Stomach (tissue), 9 donors: ENCODE data around the gene CDK2AP2. TPM values are rescaled to one million over a fixed set of nuclear protein-coding genes. Genes with fewer than 3 reads are reported as not detected.

ENCODE experiments used
- DNase-seq, 2 donors: peaks; one replicate each; pipeline versions ENCODE4 v3.0.0 to v3.0.0-alpha.2; 2013 to 2019
- H3K27ac ChIP-seq, 5 donors: fragments of 200-600 bp in 4 of 5; sonication (generic) in 4 of 5; one replicate each; pipeline ENCODE4 v1.5.1; 2013 to 2019; ENCODE audit warnings: mild to moderate bottlenecking in 1 of 5, moderate library complexity in 1 of 5
- H3K27me3 ChIP-seq, 3 donors: fragments of 200-600 bp; sonication (generic); one replicate each; pipeline ENCODE4 v1.5.1; 2017 to 2019; ENCODE audit warnings: mixed run types in 1 of 3
- H3K36me3 ChIP-seq, 4 donors: fragments of 200-600 bp; sonication (generic); 1 replicate in 3 of 4; 2 replicates in 1 of 4; pipeline ENCODE4 v1.5.1; 2016 to 2019
- H3K4me1 ChIP-seq, 4 donors: fragments of 200-600 bp; sonication (generic); one replicate each; pipeline ENCODE4 v1.5.1; 2016 to 2019
- H3K4me3 ChIP-seq, 4 donors: fragments of 200-600 bp; sonication (generic) in 3 of 4; one replicate each; pipeline ENCODE4 v1.5.1; 2016 to 2019; ENCODE audit warnings: mild to moderate bottlenecking in 1 of 4
- H3K9me3 ChIP-seq, 4 donors: fragments of 200-600 bp; sonication (generic); one replicate each; pipeline ENCODE4 v1.5.1; 2016 to 2019
- EP300 ChIP-seq: sonication (generic); formaldehyde crosslinking; IDR thresholded peaks from one replicate; pipeline ENCODE4 v1.6.1; 2017; ENCODE audit warnings: antibody characterized with exemption
- POLR2A ChIP-seq, 4 donors: fragments of 450-650 bp; IDR thresholded peaks; one replicate each; pipeline ENCODE4 v1.6.1; 2016; ENCODE audit warnings: antibody characterized with exemption in 4 of 4, control low read depth in 2 of 4, mild to moderate bottlenecking in 1 of 4, moderate library complexity in 1 of 4
- POLR2AphosphoS5 ChIP-seq, 3 donors: sonication (generic); formaldehyde crosslinking; IDR thresholded peaks; one replicate each; pipeline ENCODE4 v1.6.1; 2016; ENCODE audit warnings: antibody characterized with exemption in 3 of 3
- WGBS, 5 donors: extraction: QIAGEN DNeasy Blood & Tissue Kit in 3 of 5; methylation state at CpG; one replicate each; pipeline versions ENCODE4 v1.1.5 to v1.1.7; 2013 to 2018; 5-methylcytosine and 5-hydroxymethylcytosine counted together
- intact Hi-C: fragments of 100-400 bp; cut with DNase I; formaldehyde crosslinking; loops from one replicate; pipeline ENCODE4 v1.15.1; 2023; ENCODE audit warnings: low total_unique reads
- polyA plus RNA-seq, 3 donors: library from polyadenylated mRNA; stranded (reverse); fragments of 200-250 nt; gene quantifications; one replicate each; pipeline ENCODE4 v1.2.3, GENCODE V29; 2013
- total RNA-seq, 5 donors: library from RNA; depleted of rRNA; stranded (reverse); fragments of >200 nt; gene quantifications; one replicate each; pipeline versions ENCODE4 v1.1.0 to v1.2.3, GENCODE V29; 2014 to 2016
- TF ChIP-seq, protein P1 (sequence below), 7 experiments: fragments of 450-650 bp in 4 of 7; fragments of 200-600 bp in 3 of 7; sonication (generic) in 3 of 7; IDR thresholded peaks; one replicate each; pipeline ENCODE4 v1.5.1; 2016 to 2019; ENCODE audit warnings: antibody characterized with exemption in 7 of 7, control low read depth in 2 of 7, mild to moderate bottlenecking in 1 of 7
- donor health status: healthy with polysubstance abuse.
- donor health status: Bipolar disorder and iron deficiency.
- donor health status: healthy.

Gene CDK2AP2
- total and polyA plus RNA-seq, 8 donors: 8.3 to 95.9 (median 62.3) TPM

DNA sequence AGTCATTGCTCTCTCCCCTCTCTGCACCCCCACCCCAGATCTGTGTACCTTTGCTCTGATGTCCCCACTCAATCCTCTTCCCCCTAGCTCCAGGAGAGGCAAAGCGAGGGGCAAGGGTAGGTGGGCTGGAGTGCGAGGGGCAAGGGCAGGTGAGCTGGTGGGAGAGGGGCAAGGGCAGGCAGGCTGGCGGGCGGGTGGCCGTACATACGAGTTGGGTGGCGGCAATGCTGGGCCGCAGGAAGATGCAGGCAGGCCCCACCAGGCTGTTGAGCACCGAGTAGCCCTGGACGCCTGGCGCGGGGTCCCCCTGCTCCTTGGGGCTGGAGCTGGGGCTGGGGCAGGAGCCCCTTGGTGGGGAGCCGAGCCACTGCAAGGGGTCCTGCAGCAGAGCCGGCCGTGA is 14.4 kb upstream of the CDK2AP2 start:
- no peaks in the 10 kb centered on the region for H3K9me3 ChIP-seq
- peaks cover 0 to 36% (median 0%) of the 10 kb centered on the region in 3 donors for H3K27me3 ChIP-seq
- intact Hi-C loops: no loop called here
- H3K27ac ChIP-seq: no peak overlapping the region
- H3K36me3 ChIP-seq: no peaks in the 10 kb centered on the region
- H3K4me3 ChIP-seq: no peak overlapping the region
- TF ChIP-seq EP300 (no peak), POLR2A (IDR thresholded peaks at IDR 0.05) (no peak), POLR2AphosphoS5 (IDR thresholded peaks at IDR 0.05) (no peak)
- TF ChIP-seq, protein P1, sequence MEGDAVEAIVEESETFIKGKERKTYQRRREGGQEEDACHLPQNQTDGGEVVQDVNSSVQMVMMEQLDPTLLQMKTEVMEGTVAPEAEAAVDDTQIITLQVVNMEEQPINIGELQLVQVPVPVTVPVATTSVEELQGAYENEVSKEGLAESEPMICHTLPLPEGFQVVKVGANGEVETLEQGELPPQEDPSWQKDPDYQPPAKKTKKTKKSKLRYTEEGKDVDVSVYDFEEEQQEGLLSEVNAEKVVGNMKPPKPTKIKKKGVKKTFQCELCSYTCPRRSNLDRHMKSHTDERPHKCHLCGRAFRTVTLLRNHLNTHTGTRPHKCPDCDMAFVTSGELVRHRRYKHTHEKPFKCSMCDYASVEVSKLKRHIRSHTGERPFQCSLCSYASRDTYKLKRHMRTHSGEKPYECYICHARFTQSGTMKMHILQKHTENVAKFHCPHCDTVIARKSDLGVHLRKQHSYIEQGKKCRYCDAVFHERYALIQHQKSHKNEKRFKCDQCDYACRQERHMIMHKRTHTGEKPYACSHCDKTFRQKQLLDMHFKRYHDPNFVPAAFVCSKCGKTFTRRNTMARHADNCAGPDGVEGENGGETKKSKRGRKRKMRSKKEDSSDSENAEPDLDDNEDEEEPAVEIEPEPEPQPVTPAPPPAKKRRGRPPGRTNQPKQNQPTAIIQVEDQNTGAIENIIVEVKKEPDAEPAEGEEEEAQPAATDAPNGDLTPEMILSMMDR (IDR thresholded peaks at IDR 0.05): no peak
- H3K4me1 ChIP-seq: no peaks in the 10 kb centered on the region
- WGBS, 5 donors: 76 to 93% (median 93%) methylated on average over 9 to 15 of the region's 15 CpGs
- no peak for DNase-seq

DNA sequence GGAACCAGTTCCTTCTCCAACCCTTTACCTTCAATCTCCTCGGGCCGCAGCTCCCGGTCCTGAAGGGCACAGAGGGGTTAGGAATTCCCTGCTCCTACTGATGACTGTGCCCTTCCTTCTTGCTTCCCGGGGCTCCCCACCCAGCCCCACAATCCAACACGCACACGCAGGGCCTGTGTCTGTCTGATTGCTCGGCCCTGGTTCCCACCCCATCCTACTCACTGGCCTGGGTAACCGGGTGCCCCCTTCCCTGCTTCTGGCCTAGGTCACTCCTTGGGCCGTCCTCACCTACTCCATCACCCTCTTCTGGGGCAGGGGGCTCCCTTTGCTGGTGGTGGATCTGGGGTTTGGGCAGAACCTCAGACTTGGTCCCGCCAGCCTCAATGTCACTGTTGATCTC is 14.0 kb upstream of the CDK2AP2 start:
- Histone ChIP-seq H3K27me3 (peaks cover 0 to 36% (median 0%) of the 10 kb centered on the region in 3 donors), H3K4me1 (no peaks in the 10 kb centered on the region), H3K27ac (no peak overlapping the region), H3K36me3 (no peaks in the 10 kb centered on the region), H3K9me3 (no peaks in the 10 kb centered on the region), H3K4me3 (no peak overlapping the region)
- no peak for DNase-seq
- TF ChIP-seq POLR2A (IDR thresholded peaks at IDR 0.05) (no peak), POLR2AphosphoS5 (IDR thresholded peaks at IDR 0.05) (no peak), EP300 (no peak)
- TF ChIP-seq, protein P1 (IDR thresholded peaks at IDR 0.05): no peak
- intact Hi-C loops: no loop called here
- 75 to 84% (median 80%) methylated on average over 10 of the region's 10 CpGs for WGBS, 5 donors

DNA sequence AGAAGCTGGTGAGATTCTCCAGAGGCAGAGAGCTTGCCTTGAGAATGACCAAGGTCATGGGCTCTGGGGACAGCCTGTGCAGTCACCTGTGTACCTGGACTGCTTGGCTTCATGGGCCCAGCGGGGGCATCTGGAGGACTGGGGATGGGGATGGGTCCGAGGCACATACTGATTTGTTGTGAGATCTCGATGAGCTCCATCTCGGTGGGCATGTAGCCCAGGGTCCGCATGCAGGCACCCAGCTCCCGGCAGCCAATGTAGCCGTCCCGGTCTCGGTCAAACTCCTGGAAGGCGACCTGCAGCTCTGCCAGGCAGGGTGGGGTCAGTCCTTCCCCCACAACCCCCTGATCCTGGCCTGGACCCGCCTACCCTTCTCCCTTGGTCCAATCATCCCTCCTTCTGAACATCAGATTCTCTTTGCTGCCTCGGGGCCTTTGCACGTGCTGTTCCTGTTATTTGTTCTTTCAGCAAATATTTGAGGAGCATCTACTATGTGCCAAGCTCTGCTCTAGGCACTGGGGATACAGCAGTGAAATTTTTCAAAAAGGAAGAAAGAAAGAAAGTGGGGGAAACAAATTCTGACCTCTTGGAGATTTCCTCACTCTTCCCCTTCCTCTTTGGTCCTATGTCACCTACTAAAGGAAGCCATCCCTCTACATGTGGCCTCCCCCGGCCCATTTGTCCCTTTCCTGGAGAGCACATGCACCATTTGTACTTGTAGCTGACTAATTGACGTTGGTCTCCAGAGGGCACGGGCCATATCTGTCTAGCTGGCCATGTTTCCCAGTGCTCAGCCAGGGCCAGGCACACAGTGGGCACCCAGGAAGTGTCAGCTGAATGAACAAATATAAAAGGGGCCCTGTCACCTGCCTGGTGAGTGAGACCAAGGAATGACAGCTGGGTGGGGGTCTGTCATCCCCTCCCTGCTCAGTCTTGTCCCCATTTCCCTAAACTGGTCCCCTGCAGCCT is 13.2 kb upstream of the CDK2AP2 start:
- no peaks in the 10 kb centered on the region for H3K36me3 ChIP-seq
- H3K4me3 ChIP-seq: no peak overlapping the region
- intact Hi-C loops: no loop called here
- H3K9me3 ChIP-seq: no peaks in the 10 kb centered on the region
- no peak for TF ChIP-seq EP300
- TF ChIP-seq, protein P1 (IDR thresholded peaks at IDR 0.05): no peak
- no peak for TF ChIP-seq POLR2A (IDR thresholded peaks at IDR 0.05)
- no peak for TF ChIP-seq POLR2AphosphoS5 (IDR thresholded peaks at IDR 0.05)
- H3K4me1 ChIP-seq: no peaks in the 10 kb centered on the region
- WGBS, 5 donors: 79 to 90% (median 86%) methylated on average over 16 of the region's 16 CpGs
- H3K27ac ChIP-seq: no peak overlapping the region
- peaks cover 0 to 40% (median 0%) of the 10 kb centered on the region in 3 donors for H3K27me3 ChIP-seq
- DNase-seq: no peak

DNA sequence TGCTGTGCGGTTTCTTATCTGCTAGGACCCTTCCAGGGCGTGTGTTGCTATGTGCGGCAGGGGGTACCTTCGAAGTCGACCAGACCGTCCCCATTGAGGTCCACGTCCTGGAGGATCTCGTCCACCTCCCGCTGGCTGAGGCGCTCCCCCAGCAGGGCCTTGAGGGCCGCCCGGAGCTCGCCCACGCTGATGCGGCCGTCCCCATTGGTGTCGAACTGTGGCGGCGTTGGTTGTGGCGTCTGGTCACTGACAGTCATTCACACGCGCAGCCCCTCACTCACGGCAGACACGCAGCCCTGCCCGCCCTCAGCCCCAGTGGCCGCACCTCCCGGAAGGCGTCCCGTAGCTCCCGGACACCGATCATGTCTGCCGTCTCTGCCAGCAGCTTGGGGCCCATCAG is 11.8 kb upstream of the CDK2AP2 start:
- no peak overlapping the region for H3K27ac ChIP-seq
- H3K27me3 ChIP-seq: peaks cover 0 to 46% (median 0%) of the 10 kb centered on the region in 3 donors
- H3K4me3 ChIP-seq: no peak overlapping the region
- DNase-seq: no peak
- intact Hi-C loops: no loop called here
- WGBS, 5 donors: 86 to 93% (median 90%) methylated on average over 18 to 32 of the region's 32 CpGs
- no peaks in the 10 kb centered on the region for H3K9me3 ChIP-seq
- no peaks in the 10 kb centered on the region for H3K4me1 ChIP-seq
- H3K36me3 ChIP-seq: no peaks in the 10 kb centered on the region
- TF ChIP-seq EP300: no peak
- TF ChIP-seq, protein P1 (IDR thresholded peaks at IDR 0.05): no peak
- TF ChIP-seq POLR2A (IDR thresholded peaks at IDR 0.05): no peak
- TF ChIP-seq POLR2AphosphoS5 (IDR thresholded peaks at IDR 0.05): no peak
